PC-3 (cell line): Measurements from ENCODE around the gene PPFIA1. TPM values are rescaled to one million over a fixed set of nuclear protein-coding genes. Genes with fewer than 3 reads are reported as not detected.

Source experiments
- ATAC-seq: fragments of 200-7000 bp; cut with Tn5 transposase; 2 replicates; pipeline ENCODE4 v1.9.1; 2020; ENCODE audit warnings: mild to moderate bottlenecking, moderate library complexity
- BruUV-seq: library from RNA; stranded (reverse); fragments of 400-500 nt; replicated peaks from 2 replicates; lab custom pipeline; 2021; lab: Mats Ljungman, UMichigan
- CTCF ChIA-PET: fragments of 300-600 bp; sonication (Branson Sonifier 250); formaldehyde crosslinking; loops from one replicate; lab custom pipeline; 2022; ENCODE audit warnings: antibody characterized with exemption; lab: Charles Lee
- POLR2A ChIA-PET: fragments of 300-600 bp; sonication (Branson Sonifier 250); formaldehyde crosslinking; loops from one replicate; lab custom pipeline; 2022; ENCODE audit warnings: antibody characterized with exemption; ENCODE audit not compliant: unreplicated experiment; lab: Charles Lee
- DNase-seq: peaks from one replicate; pipeline ENCODE4 v3.0.0-alpha.2; 2015
- H2AFZ ChIP-seq: fragments of 300-600 bp; sonication (generic); 2 replicates; pipeline ENCODE4 v1.6.0; 2016; ENCODE audit warnings: antibody characterized with exemption, low read length
- H3F3A ChIP-seq: fragments of 300-600 bp; sonication (generic); one replicate; pipeline ENCODE4 v1.6.0; 2017; ENCODE audit warnings: antibody characterized with exemption, low read length, control low read depth, mild to moderate bottlenecking; ENCODE audit not compliant: unreplicated experiment
- H3K27ac ChIP-seq: fragments of 300-600 bp; sonication (generic); 2 replicates; pipeline ENCODE4 v1.5.1; 2016; ENCODE audit warnings: mild to moderate bottlenecking, low read length
- H3K27me3 ChIP-seq: fragments of 300-600 bp; sonication (generic); 2 replicates; pipeline ENCODE4 v1.6.1; 2016; ENCODE audit warnings: low read length, mixed read lengths
- H3K36me3 ChIP-seq: fragments of 300-600 bp; sonication (generic); 2 replicates; pipeline ENCODE4 v1.6.1; 2016; ENCODE audit warnings: low read depth, mixed run types, low read length, mixed read lengths
- H3K4me1 ChIP-seq: fragments of 300-600 bp; sonication (generic); 2 replicates; pipeline ENCODE4 v1.5.1; 2016; ENCODE audit warnings: low read length; ENCODE audit not compliant: insufficient read depth
- H3K4me2 ChIP-seq: fragments of 300-600 bp; sonication (generic); 2 replicates; pipeline ENCODE4 v1.6.0; 2016; ENCODE audit warnings: low read length
- H3K4me3 ChIP-seq: fragments of 300-600 bp; sonication (generic); 2 replicates; pipeline ENCODE4 v1.5.1; 2016; ENCODE audit warnings: mild to moderate bottlenecking, low read length, mixed read lengths
- H3K79me2 ChIP-seq: fragments of 300-600 bp; sonication (generic); 2 replicates; pipeline ENCODE4 v1.6.1; 2017; ENCODE audit warnings: low read length, mixed read lengths
- H3K9ac ChIP-seq: fragments of 300-600 bp; sonication (generic); 2 replicates; pipeline ENCODE4 v1.6.0; 2016; ENCODE audit warnings: mild to moderate bottlenecking, low read length
- H3K9me2 ChIP-seq: fragments of 300-600 bp; sonication (generic); replicated peaks from 2 replicates; pipeline ENCODE4 v1.6.1; 2016; ENCODE audit warnings: mixed run types, low read length, mixed read lengths
- H3K9me3 ChIP-seq: fragments of 300-600 bp; sonication (generic); 2 replicates; pipeline ENCODE4 v1.6.1; 2016; ENCODE audit warnings: low read length, mixed read lengths
- H4K20me1 ChIP-seq: fragments of 300-600 bp; sonication (generic); 2 replicates; pipeline ENCODE4 v1.6.1; 2016; ENCODE audit warnings: low read length, mixed read lengths
- EZH2 ChIP-seq: fragments of 300-600 bp; sonication (generic); IDR thresholded peaks from one replicate; pipeline ENCODE4 v1.6.1; 2017; ENCODE audit warnings: antibody characterized with exemption, mild to moderate bottlenecking, low read length; ENCODE audit not compliant: unreplicated experiment
- EZH2phosphoT487 ChIP-seq: fragments of 300-600 bp; sonication (generic); IDR thresholded peaks from 2 replicates; pipeline ENCODE4 v1.6.1; 2018; ENCODE audit warnings: mild to moderate bottlenecking, antibody characterized with exemption, low read length, borderline replicate concordance
- intact Hi-C: fragments of 100-400 bp; cut with micrococcal nuclease; formaldehyde crosslinking; loops from 2 replicates; pipeline ENCODE4 v1.9.0; 2023
- total RNA-seq: library from RNA; depleted of rRNA; stranded (reverse); fragments of >200 nt; gene quantifications from 2 replicates; pipeline ENCODE4 v1.2.3, GENCODE V29; 2014
- TF ChIP-seq, protein P1 (sequence below): fragments of 300-600 bp; sonication (generic); conservative IDR thresholded peaks from 2 replicates; pipeline ENCODE4 v1.5.1; 2017; ENCODE audit warnings: antibody characterized with exemption, low read depth, mild to moderate bottlenecking, low read length

Gene PPFIA1
- total RNA-seq, 1 experiment from 2014 or later, result 57.5 TPM

DNA sequence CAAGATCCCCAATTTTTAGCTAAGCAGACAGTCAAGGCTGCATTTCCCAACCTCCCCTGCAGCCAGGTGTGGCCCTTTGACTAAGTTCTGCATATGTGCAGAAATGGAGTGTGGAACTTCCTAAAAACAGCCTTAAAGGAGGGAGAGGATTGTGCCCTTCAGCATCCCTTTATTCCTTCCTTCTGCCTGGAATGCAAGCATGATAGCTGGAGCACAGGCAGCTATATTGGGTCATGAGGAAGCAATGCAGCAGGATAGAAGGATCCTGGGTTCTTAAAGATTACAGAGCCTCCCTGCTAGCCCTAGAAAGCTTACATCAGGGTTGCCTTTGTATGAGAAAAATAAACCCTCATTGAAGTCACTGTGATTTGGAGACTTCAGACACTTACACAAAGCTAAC, 37.5 kb upstream of the PPFIA1 start:
- H3K4me3 ChIP-seq, result no peak overlapping the region
- H3K4me2 ChIP-seq, result peak overlapping the region; percentile 5
- no peaks in the 10 kb centered on the region for H3K27me3 ChIP-seq
- TF ChIP-seq EZH2phosphoT487, result no peak
- no peak for TF ChIP-seq EZH2
- TF ChIP-seq, protein P1, sequence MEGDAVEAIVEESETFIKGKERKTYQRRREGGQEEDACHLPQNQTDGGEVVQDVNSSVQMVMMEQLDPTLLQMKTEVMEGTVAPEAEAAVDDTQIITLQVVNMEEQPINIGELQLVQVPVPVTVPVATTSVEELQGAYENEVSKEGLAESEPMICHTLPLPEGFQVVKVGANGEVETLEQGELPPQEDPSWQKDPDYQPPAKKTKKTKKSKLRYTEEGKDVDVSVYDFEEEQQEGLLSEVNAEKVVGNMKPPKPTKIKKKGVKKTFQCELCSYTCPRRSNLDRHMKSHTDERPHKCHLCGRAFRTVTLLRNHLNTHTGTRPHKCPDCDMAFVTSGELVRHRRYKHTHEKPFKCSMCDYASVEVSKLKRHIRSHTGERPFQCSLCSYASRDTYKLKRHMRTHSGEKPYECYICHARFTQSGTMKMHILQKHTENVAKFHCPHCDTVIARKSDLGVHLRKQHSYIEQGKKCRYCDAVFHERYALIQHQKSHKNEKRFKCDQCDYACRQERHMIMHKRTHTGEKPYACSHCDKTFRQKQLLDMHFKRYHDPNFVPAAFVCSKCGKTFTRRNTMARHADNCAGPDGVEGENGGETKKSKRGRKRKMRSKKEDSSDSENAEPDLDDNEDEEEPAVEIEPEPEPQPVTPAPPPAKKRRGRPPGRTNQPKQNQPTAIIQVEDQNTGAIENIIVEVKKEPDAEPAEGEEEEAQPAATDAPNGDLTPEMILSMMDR, result no peak
- ATAC-seq (no peak), DNase-seq (no peak)
- no peaks in the 10 kb centered on the region for H4K20me1 ChIP-seq
- intact Hi-C loops, result loop anchor here (1.0 kb wide), 2 partner anchors 30 to 37 kb away; partner anchors contain the start of genes FADD and PPFIA1
- ChIA-PET CTCF (no interaction called here), POLR2A (interaction anchor here (0.6 kb wide), 1 partner anchor 8 kb away, joined by 3 read pairs; no protein-coding TSS in a partner anchor)
- H3K4me1 ChIP-seq, result peaks cover 13% of the 10 kb centered on the region
- peak overlapping the region; percentile 86 for H3K27ac ChIP-seq
- H2AFZ ChIP-seq, result no peak overlapping the region
- no peaks in the 10 kb centered on the region for H3K79me2 ChIP-seq
- H3K36me3 ChIP-seq, result no peaks in the 10 kb centered on the region
- BruUV-seq, result no TSS peak
- H3K9me2 ChIP-seq, result no peaks in the 10 kb centered on the region
- H3K9ac ChIP-seq, result peak overlapping the region; percentile 36
- no peaks in the 10 kb centered on the region for H3F3A ChIP-seq
- H3K9me3 ChIP-seq, result no peaks in the 10 kb centered on the region

DNA sequence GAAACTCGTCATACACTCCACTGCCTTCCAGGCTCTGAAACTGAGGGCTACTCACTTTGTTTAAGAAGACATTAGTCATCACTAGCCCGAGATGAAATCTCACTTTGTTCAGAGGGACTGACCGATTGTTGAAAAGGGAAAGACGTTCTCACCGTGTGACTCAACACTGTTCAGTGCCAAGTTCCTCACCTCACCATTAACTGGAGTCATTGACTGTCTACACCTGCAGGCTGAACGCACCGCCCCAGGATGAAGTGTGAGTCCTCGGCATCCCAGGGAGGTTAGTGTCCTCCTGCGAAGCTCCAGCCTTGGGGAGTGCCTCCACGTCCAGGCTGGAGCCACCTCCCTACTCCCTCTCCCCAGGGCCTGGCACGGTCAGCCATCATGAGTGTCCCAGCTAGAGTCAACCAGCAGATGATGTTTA, 37.0 kb upstream of the PPFIA1 start:
- Histone ChIP-seq H3K4me1 (peaks cover 16% of the 10 kb centered on the region), H3K4me2 (peak overlapping the region; percentile 48), H3K79me2 (no peaks in the 10 kb centered on the region), H3K27ac (peak overlapping the region; percentile 86), H3K36me3 (no peaks in the 10 kb centered on the region), H3K9me2 (no peaks in the 10 kb centered on the region), H3K9ac (peak overlapping the region; percentile 19; the same call in 1 of the 2 replicates), H3K27me3 (no peaks in the 10 kb centered on the region), H3K4me3 (no peak overlapping the region), H2AFZ (0 out of 2 replicates have a peak overlapping the region, but pooled peaks have one; percentile 4), H3K9me3 (no peaks in the 10 kb centered on the region), H3F3A (no peaks in the 10 kb centered on the region), H4K20me1 (no peaks in the 10 kb centered on the region)
- no TSS peak for BruUV-seq
- ATAC-seq, result peak; percentile 95
- CTCF ChIA-PET, result no interaction called here
- peak; percentile 100 for DNase-seq
- no peak for TF ChIP-seq EZH2
- TF ChIP-seq, protein P1, result no peak
- TF ChIP-seq EZH2phosphoT487, result no peak
- intact Hi-C loops, result loop anchor here (1.0 kb wide), 2 partner anchors 30 to 37 kb away; partner anchors contain the start of genes FADD and PPFIA1
- POLR2A ChIA-PET, result interaction anchor here (0.6 kb wide), 1 partner anchor 9 kb away, joined by 3 read pairs; no protein-coding TSS in a partner anchor

GRCh38 chr11:70233962-70234361, 36.5 kb upstream of the PPFIA1 start:
- H3K79me2 ChIP-seq, result no peaks in the 10 kb centered on the region
- BruUV-seq, result no TSS peak
- H3K4me1 ChIP-seq, result peaks cover 20% of the 10 kb centered on the region
- H4K20me1 ChIP-seq, result no peaks in the 10 kb centered on the region
- no peaks in the 10 kb centered on the region for H3F3A ChIP-seq
- TF ChIP-seq, protein P1, result no peak
- no peak for TF ChIP-seq EZH2
- peak overlapping the region; percentile 19; the same call in 1 of the 2 replicates for H3K9ac ChIP-seq
- H3K27me3 ChIP-seq, result no peaks in the 10 kb centered on the region
- H3K4me2 ChIP-seq, result peak overlapping the region; percentile 48
- H3K9me3 ChIP-seq, result no peaks in the 10 kb centered on the region
- H3K9me2 ChIP-seq, result no peaks in the 10 kb centered on the region
- no peak for ATAC-seq
- DNase-seq, result no peak
- no peaks in the 10 kb centered on the region for H3K36me3 ChIP-seq
- H2AFZ ChIP-seq, result 0 out of 2 replicates have a peak overlapping the region, but pooled peaks have one; percentile 4
- H3K27ac ChIP-seq, result peak overlapping the region; percentile 83
- H3K4me3 ChIP-seq, result no peak overlapping the region
- intact Hi-C loops, result loop anchor here (1.0 kb wide), 2 partner anchors 31 to 36 kb away; partner anchors contain the start of genes FADD and PPFIA1
- POLR2A ChIA-PET, result no interaction called here
- CTCF ChIA-PET, result no interaction called here
